RWPE2 (cell line): Measurements from ENCODE around the gene CHST15.

Source experiments
- ATAC-seq: fragments of 200-7000 bp; cut with Tn5 transposase; 3 replicates; pipeline ENCODE4 v1.9.1; 2021; ENCODE audit warnings: low read depth
- DNase-seq: peaks from one replicate; pipeline ENCODE4 v3.0.0-alpha.2; 2020; ENCODE audit warnings: low spot score
- H3K27ac ChIP-seq: fragments of 450-650 bp; 2 replicates; pipeline ENCODE4 v1.5.1; 2017; ENCODE audit warnings: mild to moderate bottlenecking; ENCODE audit not compliant: poor library complexity, severe bottlenecking
- H3K27me3 ChIP-seq: fragments of 250-450 bp; sonication (Bioruptor Pico); 2 replicates; pipeline ENCODE4 v1.5.1; 2021; ENCODE audit warnings: mild to moderate bottlenecking, moderate library complexity; ENCODE audit not compliant: insufficient read depth, poor library complexity, severe bottlenecking
- H3K36me3 ChIP-seq: fragments of 250-450 bp; sonication (Bioruptor Pico); 2 replicates; pipeline ENCODE4 v1.5.1; 2020; ENCODE audit warnings: low read depth, mild to moderate bottlenecking, moderate library complexity
- H3K4me1 ChIP-seq: fragments of 250-450 bp; sonication (Bioruptor Pico); 2 replicates; pipeline ENCODE4 v1.5.1; 2021; ENCODE audit warnings: mild to moderate bottlenecking, moderate library complexity; ENCODE audit not compliant: insufficient read depth, poor library complexity, severe bottlenecking
- H3K4me3 ChIP-seq: fragments of 250-450 bp; sonication (Bioruptor Pico); 2 replicates; pipeline ENCODE4 v1.5.1; 2021; ENCODE audit warnings: mild to moderate bottlenecking, moderate library complexity; ENCODE audit not compliant: severe bottlenecking
- H3K9me3 ChIP-seq: fragments of 250-450 bp; sonication (Bioruptor Pico); 2 replicates; pipeline ENCODE4 v1.5.1; 2021; ENCODE audit warnings: mild to moderate bottlenecking, moderate library complexity; ENCODE audit not compliant: severe bottlenecking
- CTCF ChIP-seq: fragments of 450-650 bp; IDR thresholded peaks from one replicate; pipeline ENCODE4 v1.5.1; 2017; ENCODE audit warnings: mild to moderate bottlenecking, moderate library complexity; ENCODE audit not compliant: poor library complexity, severe bottlenecking

Gene CHST15

DNA sequence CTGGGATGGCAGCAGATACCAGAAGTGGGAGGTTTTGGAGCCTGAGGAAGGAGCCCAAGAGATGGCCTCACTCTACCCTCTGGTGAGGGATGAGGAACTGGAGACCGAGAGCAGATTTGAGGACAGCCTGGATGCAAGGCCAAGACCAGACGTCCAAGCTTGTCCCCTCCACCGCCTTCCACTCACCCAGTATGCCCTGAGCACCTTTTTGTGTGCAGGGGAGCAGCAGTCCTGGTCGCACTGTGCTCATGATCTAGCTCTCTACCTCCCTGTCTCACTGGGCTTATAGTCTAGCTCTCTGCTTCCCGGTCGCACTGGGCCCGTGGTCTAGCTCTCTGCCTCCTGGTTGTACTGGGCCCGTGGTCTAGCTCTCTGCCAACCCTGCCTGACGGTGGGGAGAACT is 33.6 kb upstream of the CHST15 start:
- Histone ChIP-seq H3K27me3 (no peaks in the 10 kb centered on the region), H3K9me3 (no peaks in the 10 kb centered on the region), H3K27ac (no peak overlapping the region), H3K36me3 (no peaks in the 10 kb centered on the region), H3K4me3 (no peak overlapping the region), H3K4me1 (no peaks in the 10 kb centered on the region)
- DNase-seq (no peak), ATAC-seq (no peak)
- TF ChIP-seq CTCF = no peak

DNA sequence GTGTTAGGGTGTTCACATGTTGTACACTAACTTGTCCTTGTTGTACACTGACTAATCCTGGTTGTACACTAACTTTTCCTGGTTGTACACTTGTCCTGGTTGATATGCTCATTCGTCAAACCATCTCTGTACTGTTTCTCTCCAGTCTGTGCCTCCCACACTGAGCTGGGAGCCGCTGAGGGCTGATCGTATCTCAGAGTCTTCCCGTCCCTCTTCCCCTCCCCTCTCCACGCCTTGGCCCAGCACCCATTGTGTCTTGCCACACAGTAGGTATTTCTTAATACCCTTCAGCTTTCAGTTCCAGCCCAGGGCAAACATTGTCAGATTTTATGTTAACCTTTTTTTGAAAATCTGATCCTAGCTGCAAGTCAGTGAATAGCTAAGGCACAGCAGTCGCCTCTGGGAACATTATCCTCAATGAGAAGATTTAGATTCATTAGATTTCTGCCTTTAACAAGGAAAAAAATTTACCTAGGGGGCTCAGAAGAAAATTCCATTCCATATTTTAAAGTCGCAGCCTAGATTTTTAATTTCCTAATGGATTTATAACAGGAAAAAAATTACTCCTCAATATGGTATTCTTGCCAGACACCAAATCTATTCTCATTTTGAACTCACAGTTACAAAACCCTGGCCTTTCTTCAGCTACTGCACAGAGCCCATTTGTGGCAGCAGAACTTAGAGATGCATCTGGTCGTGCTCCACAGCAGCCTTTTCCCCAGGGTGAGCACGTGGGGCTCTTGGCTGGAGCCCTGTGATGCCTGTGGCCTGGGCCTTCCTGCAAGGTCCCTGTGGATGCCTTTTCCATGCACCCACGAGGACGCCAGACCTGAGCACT is 33.0 kb upstream of the CHST15 start:
- no peak for DNase-seq

GRCh38 chr10:124125305-124126116 is 32.1 kb upstream of the CHST15 start:
- DNase-seq = no peak
- no peak overlapping the region for H3K27ac ChIP-seq

More for the DNA sequence above, 33.0 kb upstream of the CHST15 start:
- H3K4me3 ChIP-seq = no peak overlapping the region
- H3K27me3 ChIP-seq = no peaks in the 10 kb centered on the region
- no peaks in the 10 kb centered on the region for H3K4me1 ChIP-seq
- no peak for TF ChIP-seq CTCF
- ATAC-seq = no peak
- no peaks in the 10 kb centered on the region for H3K36me3 ChIP-seq
- H3K27ac ChIP-seq = no peak overlapping the region
- H3K9me3 ChIP-seq = no peaks in the 10 kb centered on the region

DNA sequence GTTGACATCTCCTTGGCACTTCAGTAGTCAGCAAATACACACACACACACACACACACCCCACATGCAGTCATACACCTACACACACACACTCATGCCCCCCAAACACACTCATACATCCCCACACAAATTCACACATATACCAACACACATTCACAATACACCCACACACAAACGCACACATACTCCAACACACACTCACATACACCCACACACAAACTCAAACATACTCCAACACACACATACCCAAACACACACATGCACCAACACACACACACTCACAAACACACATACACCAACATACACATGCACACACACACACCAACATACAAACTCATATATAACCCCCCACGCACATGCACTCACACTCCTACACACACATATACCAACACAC is 31.4 kb upstream of the CHST15 start:
- Histone ChIP-seq H3K36me3 (no peaks in the 10 kb centered on the region), H3K4me3 (no peak overlapping the region), H3K9me3 (no peaks in the 10 kb centered on the region), H3K27me3 (no peaks in the 10 kb centered on the region), H3K4me1 (no peaks in the 10 kb centered on the region), H3K27ac (no peak overlapping the region)
- no peak for ATAC-seq
- no peak for DNase-seq
- TF ChIP-seq CTCF = no peak

More at GRCh38 chr10:124125305-124126116, 32.1 kb upstream of the CHST15 start:
- peak; percentile 42 for TF ChIP-seq CTCF
- Histone ChIP-seq H3K4me1 (no peaks in the 10 kb centered on the region), H3K36me3 (no peaks in the 10 kb centered on the region), H3K4me3 (no peak overlapping the region), H3K9me3 (no peaks in the 10 kb centered on the region), H3K27me3 (no peaks in the 10 kb centered on the region)
- ATAC-seq = no peak
